ENCODE measurements around the gene PEX7.

DNA sequence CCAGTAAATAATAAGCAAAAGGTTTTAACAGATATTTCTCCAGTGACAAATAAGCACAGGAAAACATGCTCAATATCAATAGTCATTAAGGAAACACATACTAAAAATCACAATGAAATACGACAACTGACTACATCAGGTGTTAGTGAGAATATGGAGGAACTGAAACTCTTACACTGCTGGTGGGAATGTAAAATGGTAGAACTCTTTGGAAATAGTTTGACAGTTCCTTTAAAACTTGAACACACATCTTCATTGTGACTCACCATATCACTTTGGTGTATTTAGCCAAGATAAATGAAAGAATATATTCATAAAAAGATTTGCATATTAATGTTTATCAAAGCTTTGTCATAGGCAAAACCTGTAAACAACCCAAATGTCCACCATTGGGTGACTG is 18.8 kb upstream of the PEX7 start:
- TF ChIP-seq, protein P1, sequence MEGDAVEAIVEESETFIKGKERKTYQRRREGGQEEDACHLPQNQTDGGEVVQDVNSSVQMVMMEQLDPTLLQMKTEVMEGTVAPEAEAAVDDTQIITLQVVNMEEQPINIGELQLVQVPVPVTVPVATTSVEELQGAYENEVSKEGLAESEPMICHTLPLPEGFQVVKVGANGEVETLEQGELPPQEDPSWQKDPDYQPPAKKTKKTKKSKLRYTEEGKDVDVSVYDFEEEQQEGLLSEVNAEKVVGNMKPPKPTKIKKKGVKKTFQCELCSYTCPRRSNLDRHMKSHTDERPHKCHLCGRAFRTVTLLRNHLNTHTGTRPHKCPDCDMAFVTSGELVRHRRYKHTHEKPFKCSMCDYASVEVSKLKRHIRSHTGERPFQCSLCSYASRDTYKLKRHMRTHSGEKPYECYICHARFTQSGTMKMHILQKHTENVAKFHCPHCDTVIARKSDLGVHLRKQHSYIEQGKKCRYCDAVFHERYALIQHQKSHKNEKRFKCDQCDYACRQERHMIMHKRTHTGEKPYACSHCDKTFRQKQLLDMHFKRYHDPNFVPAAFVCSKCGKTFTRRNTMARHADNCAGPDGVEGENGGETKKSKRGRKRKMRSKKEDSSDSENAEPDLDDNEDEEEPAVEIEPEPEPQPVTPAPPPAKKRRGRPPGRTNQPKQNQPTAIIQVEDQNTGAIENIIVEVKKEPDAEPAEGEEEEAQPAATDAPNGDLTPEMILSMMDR (conservative IDR thresholded peaks at IDR 0.05; ENCODE audit: low read depth, low read length) = no peak
- no peak for TF ChIP-seq EZH2phosphoT487 (IDR thresholded peaks at IDR 0.05; ENCODE audit: borderline replicate concordance, low read length)

Measured in PC-3 (cell line).